DMS153 (cell line): ENCODE measurements around the gene DLEU7.

ENCODE experiments used
- DNase-seq: peaks from one replicate; lab custom pipeline; 2025; lab: John Stamatoyannopoulos, UW

DLEU7 gene

GRCh38 chr13:50843257-50844083, at the start of gene DLEU7:
Gene DLEU7, minus strand, starts transcription at chr13:50843692. Its CDS starts 46 bp downstream, at chr13:50843646.
- no peak for DNase-seq

- no peak for DNase-seq
Observed at GRCh38 chr13:50892210-50892944, 48.9 kb upstream of the DLEU7 start.

GRCh38 chr13:50891206-50891605, 47.7 kb upstream of the DLEU7 start:
- DNase-seq, result no peak

- DNase-seq, result no peak
Observed at GRCh38 chr13:50889317-50889716, 45.8 kb upstream of the DLEU7 start.

GRCh38 chr13:50888362-50888761, 44.9 kb upstream of the DLEU7 start:
- no peak for DNase-seq

- DNase-seq, result no peak
Observed at GRCh38 chr13:50887151-50887550, 43.7 kb upstream of the DLEU7 start.

- no peak for DNase-seq
Observed at GRCh38 chr13:50884265-50884664, 40.8 kb upstream of the DLEU7 start.

GRCh38 chr13:50883728-50884127, 40.2 kb upstream of the DLEU7 start:
- DNase-seq, result no peak

GRCh38 chr13:50882816-50883435, 39.4 kb upstream of the DLEU7 start:
- no peak for DNase-seq

- DNase-seq, result no peak
Observed at GRCh38 chr13:50873991-50874390, 30.5 kb upstream of the DLEU7 start.

GRCh38 chr13:50873467-50873866, 30.0 kb upstream of the DLEU7 start:
- no peak for DNase-seq

- DNase-seq, result no peak
Observed at GRCh38 chr13:50871405-50871804, 27.9 kb upstream of the DLEU7 start.

GRCh38 chr13:50867637-50867945, 24.1 kb upstream of the DLEU7 start:
- DNase-seq, result no peak

- DNase-seq, result no peak
Observed at GRCh38 chr13:50866817-50867636, 23.5 kb upstream of the DLEU7 start.

GRCh38 chr13:50864492-50864891, 21.0 kb upstream of the DLEU7 start:
- DNase-seq, result no peak

GRCh38 chr13:50855681-50856080, 12.2 kb upstream of the DLEU7 start:
- DNase-seq, result no peak

GRCh38 chr13:50850445-50850844, 7.0 kb upstream of the DLEU7 start:
- no peak for DNase-seq

- DNase-seq, result no peak
Observed at GRCh38 chr13:50847501-50847900, 4.0 kb upstream of the DLEU7 start.

- DNase-seq, result no peak
Observed at GRCh38 chr13:50846861-50847475, 3.5 kb upstream of the DLEU7 start.

- no peak for DNase-seq
Observed at GRCh38 chr13:50845211-50845610, 1.7 kb upstream of the DLEU7 start.

- no peak for DNase-seq
Observed at GRCh38 chr13:50844084-50844875, 788 bp upstream of the DLEU7 start.
